Stimulated activated effector memory CD8-positive, alpha-beta T cell treated with anti-CD3 and anti-CD28 coated beads, Interleukin-12 subunit alpha, Interleukin-12 subunit beta, amount 100 ng/mL, for 72 hours (primary cell): Measurements from ENCODE around the gene SCT.
A peak's percentile ranks its signal among the peaks of the same experiment; 100 is the strongest.

ENCODE experiments used
- ATAC-seq: fragments of 150-1000 bp; cut with Tn5 transposase; 2 replicates; pipeline ENCODE4 v1.10.0; 2021
- DNase-seq, 2 donors: peaks; one replicate each; pipeline ENCODE4 v3.0.0; 2021 to 2022; ENCODE audit warnings: low spot score in 2 of 2
- H3K27ac Mint-ChIP-seq: one replicate; pipeline ENCODE4 v1.8.0; 2022; ENCODE audit warnings: mild to moderate bottlenecking, mixed read lengths
- H3K36me3 Mint-ChIP-seq: one replicate; pipeline ENCODE4 v1.8.0; 2022; ENCODE audit warnings: mild to moderate bottlenecking, mixed read lengths
- H3K4me1 Mint-ChIP-seq: one replicate; pipeline ENCODE4 v1.8.0; 2022; ENCODE audit warnings: mixed read lengths
- H3K4me3 Mint-ChIP-seq: one replicate; pipeline ENCODE4 v1.8.0; 2022; ENCODE audit warnings: mild to moderate bottlenecking, mixed read lengths
- H3K9me3 Mint-ChIP-seq: one replicate; pipeline ENCODE4 v1.8.0; 2022; ENCODE audit warnings: mixed read lengths

The SCT gene

GRCh38 chr11:618856-619627 is 7.9 kb downstream of the SCT start:
- Mint-ChIP-seq H3K4me1 (peaks cover 25% of the 10 kb centered on the region), H3K4me3 (no peak overlapping the region), H3K27ac (peak overlapping the region; percentile 86), H3K9me3 (no peaks in the 10 kb centered on the region), H3K36me3 (peaks cover 34% of the 10 kb centered on the region)
- DNase-seq, result no peak
- ATAC-seq, result no peak

GRCh38 chr11:617912-618682 is 8.9 kb downstream of the SCT start:
- Mint-ChIP-seq H3K36me3 (peaks cover 41% of the 10 kb centered on the region), H3K4me3 (no peak overlapping the region), H3K4me1 (peaks cover 28% of the 10 kb centered on the region), H3K9me3 (no peaks in the 10 kb centered on the region), H3K27ac (peak overlapping the region; percentile 86)
- DNase-seq (no peak), ATAC-seq (no peak)

GRCh38 chr11:617199-617911 is 9.6 kb downstream of the SCT start:
- H3K4me3 Mint-ChIP-seq, result no peak overlapping the region
- DNase-seq (no peak), ATAC-seq (no peak)
- peaks cover 48% of the 10 kb centered on the region for H3K36me3 Mint-ChIP-seq
- H3K9me3 Mint-ChIP-seq, result no peaks in the 10 kb centered on the region
- H3K4me1 Mint-ChIP-seq, result peaks cover 36% of the 10 kb centered on the region
- no peak overlapping the region for H3K27ac Mint-ChIP-seq

GRCh38 chr11:616320-617198 is 10.4 kb downstream of the SCT start:
- Mint-ChIP-seq H3K27ac (peak overlapping the region; percentile 87), H3K4me1 (peaks cover 41% of the 10 kb centered on the region), H3K4me3 (peak overlapping the region; percentile 74), H3K36me3 (peaks cover 51% of the 10 kb centered on the region), H3K9me3 (no peaks in the 10 kb centered on the region)
- no peak for DNase-seq
- ATAC-seq, result no peak

GRCh38 chr11:615504-616319 is 11.3 kb downstream of the SCT start, which contains the start of gene IRF7:
TSS of gene IRF7 (minus strand) at chr11:615950. CDS start at chr11:615364, 586 bp downstream.
- peaks cover 41% of the 10 kb centered on the region for H3K4me1 Mint-ChIP-seq
- peaks cover 59% of the 10 kb centered on the region for H3K36me3 Mint-ChIP-seq
- peak within 1 kb of the TSS; percentile 74 for H3K4me3 Mint-ChIP-seq
- peak within 1 kb of the TSS; percentile 87 for H3K27ac Mint-ChIP-seq
- peak; percentile 81 to 96 for DNase-seq
- H3K9me3 Mint-ChIP-seq, result no peaks in the 10 kb centered on the region
- peak; percentile 85 for ATAC-seq

GRCh38 chr11:614623-615503 is 12.1 kb downstream of the SCT start:
- H3K4me3 Mint-ChIP-seq, result peak overlapping the region; percentile 74
- peaks cover 41% of the 10 kb centered on the region for H3K4me1 Mint-ChIP-seq
- no peaks in the 10 kb centered on the region for H3K9me3 Mint-ChIP-seq
- ATAC-seq, result no peak
- peaks cover 68% of the 10 kb centered on the region for H3K36me3 Mint-ChIP-seq
- no peak for DNase-seq
- H3K27ac Mint-ChIP-seq, result peak overlapping the region; percentile 87

GRCh38 chr11:614021-614622 is 12.9 kb downstream of the SCT start:
- peaks cover 41% of the 10 kb centered on the region for H3K4me1 Mint-ChIP-seq
- DNase-seq, result no peak
- peaks cover 72% of the 10 kb centered on the region for H3K36me3 Mint-ChIP-seq
- no peaks in the 10 kb centered on the region for H3K9me3 Mint-ChIP-seq
- H3K27ac Mint-ChIP-seq, result peak overlapping the region; percentile 87
- peak overlapping the region; percentile 74 for H3K4me3 Mint-ChIP-seq
- ATAC-seq, result no peak

GRCh38 chr11:613369-613968 is 13.5 kb downstream of the SCT start:
- ATAC-seq (peak; percentile 40), DNase-seq (peak; percentile 62 to 77)
- Mint-ChIP-seq H3K9me3 (no peaks in the 10 kb centered on the region), H3K4me1 (peaks cover 41% of the 10 kb centered on the region), H3K36me3 (peaks cover 73% of the 10 kb centered on the region), H3K27ac (peak overlapping the region; percentile 87), H3K4me3 (peak overlapping the region; percentile 74)

GRCh38 chr11:612961-613300 is 14.1 kb downstream of the SCT start:
- Mint-ChIP-seq H3K4me3 (peak overlapping the region; percentile 74), H3K4me1 (peaks cover 41% of the 10 kb centered on the region), H3K27ac (peak overlapping the region; percentile 87), H3K36me3 (peaks cover 77% of the 10 kb centered on the region), H3K9me3 (no peaks in the 10 kb centered on the region)
- ATAC-seq (no peak), DNase-seq (no peak)

GRCh38 chr11:612201-612960 is 14.6 kb downstream of the SCT start:
- Mint-ChIP-seq H3K9me3 (no peaks in the 10 kb centered on the region), H3K4me1 (peaks cover 41% of the 10 kb centered on the region), H3K4me3 (no peak overlapping the region), H3K27ac (peak overlapping the region; percentile 87), H3K36me3 (peaks cover 82% of the 10 kb centered on the region)
- DNase-seq, result no peak
- no peak for ATAC-seq

GRCh38 chr11:611001-611996 is 15.7 kb downstream of the SCT start:
- no peak for ATAC-seq
- no peak for DNase-seq
- Mint-ChIP-seq H3K4me1 (peaks cover 36% of the 10 kb centered on the region), H3K27ac (peak overlapping the region; percentile 87), H3K9me3 (no peaks in the 10 kb centered on the region), H3K4me3 (no peak overlapping the region), H3K36me3 (peaks cover 90% of the 10 kb centered on the region)
